GM19240 (cell line): ENCODE measurements around the gene TMEM255A.

Experiments
- DNase-seq: peaks from one replicate; pipeline ENCODE4 v3.0.0; 2011; ENCODE audit warnings: low spot score; ENCODE audit not compliant: insufficient read length

The TMEM255A gene

DNA sequence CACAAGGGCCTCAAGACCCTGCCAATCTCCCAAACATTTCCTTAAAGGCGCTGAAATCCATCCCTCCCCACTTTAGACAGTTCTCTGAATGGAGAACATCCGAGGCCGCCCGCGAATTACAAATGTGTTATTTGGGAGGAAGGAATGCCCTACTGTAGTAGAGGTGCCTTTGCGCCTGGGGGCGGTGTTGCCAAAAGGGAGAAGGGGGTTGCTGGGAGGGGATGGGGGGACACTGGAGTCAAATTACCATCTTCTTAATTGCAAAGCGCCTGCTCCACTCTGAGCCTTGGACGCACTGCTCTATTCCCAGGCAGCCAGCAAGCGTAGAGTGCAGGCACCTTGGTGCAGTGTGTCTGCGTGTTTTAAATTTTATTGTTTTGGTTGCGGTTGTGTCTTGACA is 2.7 kb downstream of the TMEM255A start:
- DNase-seq, result no peak

- DNase-seq, result no peak
These were observed 4.6 kb downstream of the TMEM255A start for GRCh38 chrX:120306630-120307029.

DNA sequence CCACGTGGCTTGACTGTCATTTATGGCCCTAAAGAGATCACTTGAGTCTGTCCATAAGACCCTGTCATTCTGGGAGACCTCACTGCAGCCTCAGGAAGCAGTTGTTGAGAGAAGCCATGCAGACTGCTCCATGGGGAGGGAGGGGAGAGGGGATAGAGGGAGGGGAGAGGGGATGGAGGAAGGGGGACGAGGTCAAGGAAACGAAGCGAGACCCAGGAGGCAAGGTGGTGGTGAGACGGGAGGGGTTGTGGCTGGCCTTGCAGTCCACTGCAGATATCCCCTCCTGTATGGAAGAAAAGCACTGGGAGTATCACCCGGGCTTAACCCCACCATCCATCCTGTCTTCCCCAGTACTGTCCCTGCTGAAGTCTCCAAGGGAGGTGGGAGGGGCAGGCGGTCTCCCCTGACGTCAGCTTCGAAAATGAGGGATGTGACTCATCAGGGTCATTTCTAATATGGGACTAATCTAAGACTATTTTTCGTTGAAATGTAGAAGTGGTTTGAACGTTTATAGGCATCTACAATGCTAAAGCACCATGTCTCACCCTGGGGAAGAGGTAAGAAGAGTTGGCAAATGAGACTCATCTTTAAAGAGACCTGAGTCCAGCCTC is 5.6 kb downstream of the TMEM255A start:
- DNase-seq, result no peak

GRCh38 chrX:120304256-120304655 is 7.0 kb downstream of the TMEM255A start:
- DNase-seq, result no peak

DNA sequence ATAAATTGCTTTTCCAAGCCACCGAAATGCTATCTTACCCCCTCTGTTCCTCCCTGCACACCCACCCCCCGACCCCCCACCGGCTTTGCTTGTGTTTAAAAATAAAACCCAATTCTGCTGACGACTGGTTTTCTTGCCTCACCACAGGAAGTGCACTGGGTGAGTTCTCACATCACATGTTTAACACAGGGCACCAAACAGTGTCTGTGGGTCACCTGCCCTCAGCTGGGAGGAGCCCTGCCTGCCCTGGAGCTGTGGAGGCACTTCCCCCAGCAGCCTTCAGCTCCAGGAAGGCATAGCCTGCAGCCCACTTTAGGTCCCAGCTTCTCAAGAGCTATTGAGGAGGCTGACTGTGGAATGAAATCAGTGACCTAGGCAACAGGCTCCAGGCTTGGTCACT is 8.8 kb downstream of the TMEM255A start:
- peak; percentile 11 for DNase-seq

- DNase-seq, result no peak
These were observed 9.3 kb downstream of the TMEM255A start for GRCh38 chrX:120301960-120302359.

DNA sequence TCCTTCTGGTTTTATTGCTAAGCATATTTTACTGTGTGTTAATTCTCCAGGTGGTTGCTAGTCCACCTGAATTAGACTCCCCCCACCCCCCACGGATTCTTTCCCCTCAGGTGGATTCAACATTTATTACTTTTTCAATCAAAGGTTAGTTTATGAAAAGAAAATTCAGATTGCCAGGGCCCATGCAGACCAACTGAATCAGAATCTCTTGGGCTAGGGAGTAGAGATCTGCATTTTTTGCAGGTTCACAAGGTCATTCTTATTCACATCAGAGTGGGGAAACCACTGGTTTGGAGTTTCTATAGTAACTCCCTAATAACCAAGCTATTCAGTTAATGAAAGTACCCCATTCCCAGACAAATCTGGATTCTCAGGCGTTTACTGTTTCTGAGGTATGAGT is 9.8 kb downstream of the TMEM255A start:
- DNase-seq, result no peak

DNA sequence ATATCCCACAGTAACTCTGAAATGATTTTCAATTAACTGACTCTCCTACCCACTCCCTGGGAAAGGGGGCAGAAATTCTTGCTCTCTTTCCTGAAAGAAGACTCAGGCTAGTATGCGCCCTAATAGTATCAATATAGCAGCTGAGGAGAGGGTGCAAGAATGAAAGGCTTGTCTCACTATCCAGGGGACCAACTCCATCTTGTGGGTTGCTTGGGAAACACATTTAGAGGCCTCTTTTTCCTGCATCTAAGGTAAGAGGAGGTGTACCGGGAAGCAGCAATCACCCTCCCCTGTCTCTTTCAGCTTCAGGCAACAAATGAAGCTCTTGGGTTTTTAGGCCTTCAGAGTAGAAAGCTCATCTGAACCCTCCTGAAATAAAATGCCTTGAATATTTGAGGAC is 11.3 kb downstream of the TMEM255A start:
- DNase-seq, result no peak

GRCh38 chrX:120297923-120298322 is 13.3 kb downstream of the TMEM255A start:
- DNase-seq, result no peak

DNA sequence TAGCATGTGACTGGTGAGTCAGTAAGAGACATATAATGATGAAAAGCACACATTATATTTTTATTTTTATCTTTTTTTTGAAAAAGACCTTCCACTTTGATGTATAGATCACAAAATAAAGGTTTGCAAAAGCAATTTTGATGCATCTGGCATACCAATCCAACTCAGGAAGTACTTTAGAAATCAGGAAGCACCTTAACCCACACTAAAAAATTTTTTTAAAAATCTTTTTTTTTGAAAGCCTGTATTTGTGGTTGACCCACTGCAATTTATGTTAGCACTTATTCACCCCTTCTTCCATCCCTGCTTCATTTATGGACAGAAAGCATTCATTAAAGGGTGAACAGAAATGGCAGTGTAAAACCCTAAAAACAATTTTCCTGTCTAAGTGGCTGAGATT is 16.6 kb downstream of the TMEM255A start:
- no peak for DNase-seq

- DNase-seq, result no peak
These were observed 18.2 kb downstream of the TMEM255A start for GRCh38 chrX:120293015-120293414.

- DNase-seq, result no peak
These were observed 20.1 kb downstream of the TMEM255A start for GRCh38 chrX:120291211-120291610.

GRCh38 chrX:120290107-120290506 is 21.2 kb downstream of the TMEM255A start:
- no peak for DNase-seq

GRCh38 chrX:120287513-120288112 is 23.6 kb downstream of the TMEM255A start:
- DNase-seq, result no peak

DNA sequence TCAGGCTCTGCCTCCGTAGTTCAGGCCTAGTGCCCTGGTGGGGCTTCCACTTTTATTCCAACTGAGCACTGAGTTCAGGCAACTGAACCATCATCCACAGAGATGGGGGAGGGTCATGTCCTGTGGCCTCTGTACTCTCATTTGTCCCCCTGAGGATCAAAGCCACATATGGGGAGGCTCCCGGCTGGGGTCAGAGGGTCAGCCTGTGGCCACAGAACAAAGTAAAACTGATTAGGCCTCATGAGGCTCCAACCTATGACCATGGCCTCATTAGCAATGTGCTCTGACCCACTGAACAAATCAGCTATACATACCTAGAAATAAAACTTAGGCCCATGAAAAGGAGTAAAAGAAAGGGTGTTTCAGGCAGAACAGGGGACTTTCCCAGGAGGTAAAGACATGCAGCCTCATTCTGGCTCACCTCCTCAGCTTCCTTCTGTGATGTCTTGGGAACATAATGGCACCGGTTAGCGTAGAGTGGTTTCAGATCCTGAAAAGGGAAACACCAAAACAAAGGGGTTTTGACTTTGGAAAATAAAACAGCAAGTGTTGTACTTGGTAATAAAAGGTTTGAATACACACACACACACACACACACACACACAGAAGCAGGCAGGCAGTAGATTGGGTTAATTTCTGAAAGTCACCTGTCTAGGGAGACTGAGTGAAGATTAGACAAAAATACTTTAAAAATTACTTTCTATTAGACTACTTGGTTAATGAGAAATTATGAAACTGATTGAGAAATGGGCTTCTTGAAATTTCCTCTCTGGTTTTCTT is 24.3 kb downstream of the TMEM255A start:
- DNase-seq, result no peak

DNA sequence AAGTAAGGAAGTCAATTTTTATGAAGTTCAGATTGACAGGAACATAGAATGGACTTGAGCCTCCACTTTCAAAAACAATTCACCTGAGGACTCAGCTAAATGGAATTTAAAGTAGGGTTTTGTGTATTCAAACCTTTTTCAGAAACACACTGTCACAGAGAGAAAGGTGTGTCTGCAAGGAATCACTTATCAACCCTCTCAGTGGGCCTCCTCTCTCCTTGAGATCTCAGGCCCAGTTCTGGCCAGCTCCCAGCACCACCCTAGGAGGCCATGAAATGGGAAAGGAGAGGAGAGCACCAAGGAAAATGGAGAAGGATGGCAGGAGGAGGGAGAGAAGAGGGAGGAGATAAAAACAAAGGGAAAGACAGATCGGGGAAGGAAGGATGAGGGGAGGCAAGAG is 28.6 kb downstream of the TMEM255A start:
- no peak for DNase-seq

- DNase-seq, result no peak
These were observed 29.5 kb downstream of the TMEM255A start for GRCh38 chrX:120281761-120282160.

GRCh38 chrX:120281021-120281624 is 30.1 kb downstream of the TMEM255A start:
- DNase-seq, result no peak

DNA sequence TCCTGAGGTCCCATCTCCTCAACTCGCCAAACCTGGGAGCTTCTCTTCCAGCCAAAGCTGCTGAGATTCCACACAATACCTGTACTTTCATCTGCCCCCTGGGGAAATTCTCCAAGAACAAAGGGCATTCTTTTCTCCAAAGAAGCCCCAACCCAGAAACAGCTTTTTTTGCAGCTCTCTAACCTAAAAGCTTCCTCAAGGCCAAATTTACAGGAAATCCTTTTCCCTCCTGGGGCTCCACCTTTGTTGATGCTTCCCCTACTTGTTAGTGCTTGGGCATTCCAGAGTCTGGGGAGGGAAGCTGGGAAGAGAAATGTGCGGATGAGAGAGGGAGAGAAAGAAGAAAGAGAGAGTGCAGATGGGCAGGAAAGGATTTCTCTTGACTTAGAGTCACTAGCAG is 36.3 kb downstream of the TMEM255A start:
- DNase-seq, result no peak

- DNase-seq, result no peak
These were observed 37.1 kb downstream of the TMEM255A start for GRCh38 chrX:120274145-120274544.

- no peak for DNase-seq
These were observed 40.0 kb downstream of the TMEM255A start for GRCh38 chrX:120271218-120271617.

DNA sequence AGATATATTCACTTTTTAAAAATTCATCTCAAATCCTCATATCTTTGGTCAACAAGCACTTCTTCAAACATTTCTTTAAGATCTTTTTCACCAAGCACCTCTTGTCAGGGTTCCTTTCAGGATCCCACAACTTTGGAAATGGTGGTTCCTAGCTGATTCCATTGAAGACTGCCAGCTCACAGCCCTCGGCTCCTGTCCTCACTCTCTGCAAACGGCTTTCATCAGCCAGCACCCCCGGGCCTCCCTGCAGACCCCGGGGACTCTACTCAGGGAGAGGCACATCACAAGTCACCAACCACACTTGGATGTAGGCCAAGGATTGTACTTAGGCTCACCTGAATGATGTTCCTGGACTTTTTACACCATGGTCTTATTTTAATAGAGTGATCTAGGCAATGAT is 40.7 kb downstream of the TMEM255A start:
- DNase-seq, result no peak
